Stimulated activated CD4-positive, alpha-beta T cell treated with anti-CD3 and anti-CD28 coated beads, Interleukin-1b, Interleukin-23, amount 100 ng/mL, for 48 hours (primary cell): ENCODE measurements around the gene HELT.
"Not testable (repeated sequence)": the region's sequence is repeated elsewhere in the genome, so short reads cannot be mapped to it uniquely, and the experiment has no call there.

ENCODE experiments used
- DNase-seq: peaks from one replicate; pipeline ENCODE4 v3.0.0-alpha.2; 2020

Gene HELT, protein sequence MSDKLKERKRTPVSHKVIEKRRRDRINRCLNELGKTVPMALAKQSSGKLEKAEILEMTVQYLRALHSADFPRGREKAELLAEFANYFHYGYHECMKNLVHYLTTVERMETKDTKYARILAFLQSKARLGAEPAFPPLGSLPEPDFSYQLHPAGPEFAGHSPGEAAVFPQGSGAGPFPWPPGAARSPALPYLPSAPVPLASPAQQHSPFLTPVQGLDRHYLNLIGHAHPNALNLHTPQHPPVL

DNA sequence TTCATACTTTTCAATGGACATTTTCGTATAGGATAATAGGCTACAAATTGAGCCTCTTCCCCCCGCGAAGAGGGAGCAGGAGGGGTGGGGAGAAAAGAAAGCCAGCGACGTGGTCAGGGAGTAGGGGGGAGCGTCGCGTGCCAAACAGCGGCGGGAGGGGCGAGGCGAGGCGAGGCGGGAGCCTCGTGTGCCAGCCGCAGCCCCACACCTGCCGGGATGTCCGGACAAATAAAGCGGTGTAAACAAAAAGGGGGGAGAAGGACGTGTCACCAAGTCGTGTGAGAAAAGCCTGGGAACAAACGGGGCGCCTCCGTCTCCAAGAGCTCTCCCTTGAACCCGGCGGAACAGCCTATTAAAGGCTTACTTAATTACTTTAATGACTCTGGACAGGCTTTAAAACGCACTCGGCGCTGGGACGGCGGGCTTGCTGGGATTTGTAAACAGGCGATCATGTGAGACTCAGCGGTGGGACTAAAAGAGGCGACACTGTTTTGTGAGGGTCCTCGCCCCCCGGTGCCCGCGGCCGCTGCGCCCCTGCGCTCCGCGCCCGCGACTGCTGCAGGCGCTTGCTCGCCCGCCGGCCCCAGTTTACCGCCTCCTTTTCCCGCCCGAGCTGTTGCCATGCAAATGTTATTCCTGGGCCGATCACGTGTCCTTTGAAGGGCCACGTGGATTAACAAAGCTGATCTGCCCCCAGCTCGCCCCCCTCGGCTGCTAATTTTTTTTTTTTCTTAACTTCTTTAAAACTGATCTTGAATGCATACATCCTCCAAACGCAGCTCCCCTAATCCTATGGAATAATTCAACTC, at the start of gene HELT:
TSS of gene HELT (plus strand) at position 527 of the 809 bp plus-strand sequence. CDS start 439 bp downstream, outside the sequence.
- DNase-seq = no peak

- DNase-seq = no peak
Measured at GRCh38 chr4:184968784-184969201, 49.5 kb upstream of the HELT start.

GRCh38 chr4:184969610-184970009, 48.7 kb upstream of the HELT start:
- no peak for DNase-seq

DNA sequence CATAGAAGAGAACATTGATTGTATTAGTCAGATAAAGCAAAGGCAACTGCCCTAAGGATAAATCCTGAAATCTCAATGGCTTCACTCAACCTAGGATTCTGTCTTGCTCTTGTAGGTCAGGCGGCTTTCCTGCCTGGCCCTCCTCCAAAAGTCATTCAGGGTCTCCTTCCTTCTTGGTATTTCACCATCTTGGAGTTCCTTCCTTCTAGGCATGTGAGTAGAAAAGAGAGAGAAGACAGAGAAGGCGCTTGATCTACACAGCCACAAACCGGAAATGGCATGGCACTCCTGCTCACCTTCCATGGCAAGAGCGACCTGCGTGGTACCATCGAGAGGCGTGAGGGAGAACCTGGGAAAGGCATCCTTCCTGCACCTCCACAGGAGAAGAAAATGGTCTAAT, 45.3 kb upstream of the HELT start:
- DNase-seq = no peak

DNA sequence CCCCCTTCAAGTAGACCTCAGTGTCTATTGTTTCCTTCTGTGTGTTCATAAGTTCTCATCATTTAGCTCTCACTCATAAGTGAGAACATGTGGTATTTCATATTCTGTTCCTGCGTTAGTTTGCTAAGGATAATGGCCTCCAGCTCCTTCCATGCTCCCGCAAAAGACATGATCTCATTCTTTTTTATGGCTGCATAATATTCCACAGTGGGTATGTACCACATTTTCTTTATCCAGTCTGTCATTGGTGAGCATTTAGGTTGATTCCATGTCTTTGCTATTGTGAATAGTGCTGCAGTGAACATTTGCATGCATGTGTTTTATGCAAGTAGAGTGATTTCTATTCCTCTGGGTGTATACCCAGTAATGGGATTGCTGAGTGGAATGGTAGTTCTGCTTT, 41.9 kb upstream of the HELT start:
- not testable (repeated sequence) for DNase-seq

DNA sequence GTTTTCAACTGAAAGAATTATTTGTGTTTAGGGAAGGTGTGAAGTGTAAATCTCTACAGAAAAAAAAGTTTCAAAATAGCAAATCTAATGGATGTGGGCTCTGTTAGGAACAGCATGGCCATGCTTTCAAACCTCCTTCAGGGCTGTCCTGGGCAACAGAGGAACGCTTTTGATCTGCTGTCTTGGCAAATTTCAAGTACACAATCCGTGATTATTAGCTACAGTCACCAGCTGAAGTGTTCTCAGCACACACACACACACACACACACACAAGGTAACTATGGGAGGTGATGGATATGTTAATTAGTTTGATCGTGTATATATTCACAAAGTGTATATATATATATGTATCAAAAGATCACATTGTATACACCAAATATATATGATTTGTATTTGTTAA, 40.5 kb upstream of the HELT start:
- DNase-seq = no peak

- DNase-seq = no peak
Measured at GRCh38 chr4:184978211-184978610, 40.1 kb upstream of the HELT start.

- DNase-seq = no peak
Measured at GRCh38 chr4:184979461-184980124, 38.7 kb upstream of the HELT start.

GRCh38 chr4:184980261-184980660, 38.0 kb upstream of the HELT start:
- DNase-seq = no peak

- peak; percentile 55 for DNase-seq
Measured at GRCh38 chr4:184983672-184984356, 34.5 kb upstream of the HELT start.

DNA sequence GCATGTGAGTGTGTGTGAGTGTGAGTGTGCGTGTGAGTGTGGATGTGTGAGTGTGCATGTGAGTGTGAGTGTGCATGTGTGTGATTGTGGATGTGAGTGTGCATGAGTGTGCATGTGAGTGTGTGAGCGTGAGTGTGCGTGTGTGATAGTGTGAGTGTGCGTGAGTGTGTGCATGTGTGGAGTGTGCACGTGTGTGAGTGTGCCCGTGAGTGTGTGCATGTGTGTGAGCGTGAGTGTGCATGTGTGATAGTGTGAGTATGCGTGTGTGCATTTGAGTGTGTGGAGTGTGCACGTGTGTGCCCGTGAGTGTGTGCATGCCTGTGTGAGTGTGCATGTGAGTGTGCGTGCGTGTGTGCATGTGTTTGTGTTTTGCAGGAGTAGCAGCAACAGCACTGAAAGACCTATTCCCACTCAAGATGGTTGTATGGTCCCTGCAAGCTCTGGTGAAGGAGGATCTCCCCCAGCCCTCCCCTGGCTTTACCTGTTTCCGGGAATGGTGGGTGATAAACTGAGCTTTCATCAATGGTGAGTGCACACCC, 30.7 kb upstream of the HELT start:
- DNase-seq = no peak

DNA sequence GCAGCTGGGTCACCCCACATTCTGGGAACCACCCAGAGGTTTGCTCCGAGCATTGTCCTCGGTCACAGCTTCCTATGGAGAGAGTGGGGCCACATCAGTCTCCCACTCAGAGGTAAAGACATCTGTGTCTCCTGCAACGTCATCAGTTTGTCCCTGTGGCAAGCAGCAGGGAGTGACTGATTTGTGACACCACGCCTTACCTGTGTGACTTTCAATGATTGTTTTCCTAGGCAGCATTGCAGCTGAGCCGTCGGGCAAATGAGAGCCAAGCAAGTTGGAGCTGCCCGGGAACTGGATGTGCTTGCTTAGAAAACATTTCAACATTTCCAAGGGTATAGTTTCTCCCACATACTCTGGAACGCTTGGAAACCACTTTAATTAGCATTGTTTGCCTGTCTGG, 29.7 kb upstream of the HELT start:
- DNase-seq = no peak

- not testable (repeated sequence) for DNase-seq
Measured at GRCh38 chr4:184989283-184989682, 29.0 kb upstream of the HELT start.

DNA sequence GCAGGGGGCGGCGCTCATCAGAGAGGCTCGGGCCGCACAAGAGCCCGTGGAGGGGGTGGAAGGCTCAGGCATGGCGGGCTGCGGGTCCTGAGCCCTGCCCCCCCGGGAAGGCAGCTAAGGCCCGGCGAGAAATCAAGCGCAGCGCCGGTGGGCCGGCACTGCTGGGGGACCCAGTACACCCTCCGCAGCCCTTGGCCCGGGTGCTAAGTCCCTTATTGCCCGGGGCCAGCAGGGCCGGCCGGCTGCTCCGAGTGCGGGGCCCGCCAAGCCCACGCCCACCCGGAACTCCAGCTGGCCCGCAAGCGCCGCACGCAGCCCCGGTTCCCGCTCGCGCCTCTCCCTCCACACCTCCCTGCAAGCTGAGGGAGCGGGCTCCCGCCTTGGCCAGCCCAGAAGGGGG, 28.2 kb upstream of the HELT start:
- DNase-seq = not testable (repeated sequence)

- DNase-seq = no peak
Measured at GRCh38 chr4:184991860-184992259, 26.4 kb upstream of the HELT start.

GRCh38 chr4:184992422-184992821, 25.9 kb upstream of the HELT start:
- no peak for DNase-seq

GRCh38 chr4:184993247-184993646, 25.0 kb upstream of the HELT start:
- DNase-seq = no peak

GRCh38 chr4:184994010-184994622, 24.2 kb upstream of the HELT start:
- DNase-seq = no peak

- DNase-seq = no peak
Measured at GRCh38 chr4:184994623-184995010, 23.7 kb upstream of the HELT start.

DNA sequence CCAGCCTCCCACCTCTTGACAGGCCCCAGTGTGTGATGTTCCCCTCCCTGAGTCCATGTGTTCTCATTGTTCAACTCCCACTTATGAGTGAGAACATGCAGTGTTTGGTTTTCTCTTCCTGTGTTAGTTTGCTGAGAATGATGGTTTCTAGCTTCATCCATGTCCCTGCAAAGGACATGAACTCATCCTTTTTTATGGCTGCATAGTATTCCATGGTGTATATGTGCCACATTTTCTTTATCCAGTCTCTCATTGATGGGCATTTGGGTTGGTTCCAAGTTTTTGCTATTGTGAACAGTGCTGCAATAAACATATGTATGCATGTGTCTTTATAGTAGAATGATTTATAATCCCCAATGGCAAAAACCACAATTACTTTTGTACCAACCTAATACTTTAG, 20.6 kb upstream of the HELT start:
- DNase-seq = not testable (repeated sequence)

DNA sequence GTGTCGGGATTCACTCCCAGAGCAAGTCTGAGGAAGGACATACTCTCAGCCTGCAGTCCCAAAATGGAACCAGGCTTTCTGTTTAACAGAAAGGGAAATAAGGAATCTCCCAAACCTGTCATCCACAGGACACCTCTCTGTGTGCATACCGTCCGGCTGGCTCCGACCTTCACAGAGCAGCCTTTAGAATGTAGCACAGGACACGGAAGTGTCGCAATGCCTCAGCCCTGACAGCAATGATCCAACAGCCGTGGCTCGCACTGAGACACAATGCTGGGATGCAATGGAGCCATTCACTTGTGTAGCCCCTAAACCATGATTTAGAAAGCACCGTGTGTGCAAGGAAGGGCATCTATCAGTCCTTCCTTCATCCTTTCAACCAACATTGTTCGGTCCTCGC, 15.5 kb upstream of the HELT start:
- DNase-seq = no peak

DNA sequence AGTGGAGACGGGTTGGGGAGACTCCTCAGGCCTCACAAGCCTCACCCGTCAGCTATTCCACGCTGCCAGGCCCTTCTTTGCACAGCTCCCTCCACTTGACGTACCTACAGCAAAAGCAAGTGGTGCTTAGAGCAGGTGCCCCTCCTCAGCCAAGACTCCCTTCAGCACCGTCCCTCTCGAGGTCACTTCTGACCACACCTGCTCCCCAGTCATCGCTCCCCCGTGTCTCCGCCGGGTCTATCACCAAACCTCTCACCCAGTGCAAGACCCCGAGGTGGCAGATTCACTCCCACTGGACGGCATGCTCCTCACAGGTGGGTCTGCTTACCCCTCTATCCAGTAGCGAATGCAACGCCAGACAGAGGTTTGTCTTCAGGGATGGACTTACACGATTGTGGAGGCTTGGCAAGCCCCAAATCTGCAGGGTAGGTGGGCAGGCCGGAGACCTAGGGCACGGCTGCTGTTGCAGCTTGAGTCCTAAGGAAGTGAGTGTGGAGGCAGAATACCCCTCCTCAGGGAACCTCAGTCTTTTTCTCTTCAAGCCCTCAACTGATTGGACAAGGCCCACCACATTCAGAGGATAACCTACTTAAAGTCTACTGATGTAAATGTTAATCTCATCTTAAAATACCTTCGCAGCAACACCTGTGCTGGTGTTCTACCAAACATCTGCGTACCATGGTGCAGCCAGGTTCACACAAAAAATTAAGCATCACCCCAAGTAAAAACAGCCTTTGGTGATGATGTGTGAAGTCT, 14.5 kb upstream of the HELT start:
- DNase-seq = no peak
